EH (cell line): ENCODE results near the gene ASB16.

ENCODE experiments used
- DNase-seq: peaks from one replicate; pipeline ENCODE4 v3.0.0-alpha.2; 2015; ENCODE audit warnings: low read depth

ASB16 gene

DNA sequence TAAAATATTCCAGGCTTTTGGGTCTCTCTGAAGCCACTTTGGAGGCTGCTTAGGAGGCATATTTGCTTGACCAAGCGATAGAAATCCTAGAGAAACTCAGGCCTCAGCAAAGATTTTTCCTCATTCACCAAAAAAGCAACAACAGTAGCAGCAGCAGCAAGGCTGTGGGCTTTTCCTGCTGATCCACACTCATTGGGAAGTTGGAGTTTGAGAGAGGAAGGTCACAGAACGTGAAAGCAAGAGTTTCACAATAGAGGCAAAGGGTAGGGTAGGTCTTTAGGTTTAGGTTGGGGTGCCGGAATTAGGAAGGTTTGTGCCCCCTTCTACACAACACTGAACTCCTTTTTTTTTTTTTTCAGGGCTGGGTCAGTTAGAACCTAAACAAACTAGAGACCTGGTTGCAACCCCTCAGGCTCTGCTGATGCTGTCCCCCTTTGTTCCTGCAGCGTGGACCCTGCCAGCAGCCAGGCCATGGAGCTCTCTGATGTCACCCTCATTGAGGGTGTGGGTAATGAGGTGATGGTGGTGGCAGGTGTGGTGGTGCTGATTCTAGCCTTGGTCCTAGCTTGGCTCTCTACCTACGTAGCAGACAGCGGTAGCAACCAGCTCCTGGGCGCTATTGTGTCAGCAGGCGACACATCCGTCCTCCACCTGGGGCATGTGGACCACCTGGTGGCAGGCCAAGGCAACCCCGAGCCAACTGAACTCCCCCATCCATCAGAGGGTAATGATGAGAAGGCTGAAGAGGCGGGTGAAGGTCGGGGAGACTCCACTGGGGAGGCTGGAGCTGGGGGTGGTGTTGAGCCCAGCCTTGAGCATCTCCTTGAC is 18.3 kb downstream of the ASB16 start:
- no peak for DNase-seq

DNA sequence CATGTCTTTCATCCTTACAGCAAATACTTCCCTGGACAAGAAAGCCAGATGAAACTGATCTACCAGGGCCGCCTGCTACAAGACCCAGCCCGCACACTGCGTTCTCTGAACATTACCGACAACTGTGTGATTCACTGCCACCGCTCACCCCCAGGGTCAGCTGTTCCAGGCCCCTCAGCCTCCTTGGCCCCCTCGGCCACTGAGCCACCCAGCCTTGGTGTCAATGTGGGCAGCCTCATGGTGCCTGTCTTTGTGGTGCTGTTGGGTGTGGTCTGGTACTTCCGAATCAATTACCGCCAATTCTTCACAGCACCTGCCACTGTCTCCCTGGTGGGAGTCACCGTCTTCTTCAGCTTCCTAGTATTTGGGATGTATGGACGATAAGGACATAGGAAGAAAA is 20.0 kb downstream of the ASB16 start:
- DNase-seq = no peak

DNA sequence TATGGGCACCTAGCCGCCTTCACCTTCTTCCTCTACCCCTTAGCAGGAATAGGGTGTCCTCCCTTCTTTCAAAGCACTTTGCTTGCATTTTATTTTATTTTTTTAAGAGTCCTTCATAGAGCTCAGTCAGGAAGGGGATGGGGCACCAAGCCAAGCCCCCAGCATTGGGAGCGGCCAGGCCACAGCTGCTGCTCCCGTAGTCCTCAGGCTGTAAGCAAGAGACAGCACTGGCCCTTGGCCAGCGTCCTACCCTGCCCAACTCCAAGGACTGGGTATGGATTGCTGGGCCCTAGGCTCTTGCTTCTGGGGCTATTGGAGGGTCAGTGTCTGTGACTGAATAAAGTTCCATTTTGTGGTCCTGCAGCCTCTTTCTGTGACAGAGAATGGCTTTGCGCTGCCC is 20.9 kb downstream of the ASB16 start:
- DNase-seq = no peak

DNA sequence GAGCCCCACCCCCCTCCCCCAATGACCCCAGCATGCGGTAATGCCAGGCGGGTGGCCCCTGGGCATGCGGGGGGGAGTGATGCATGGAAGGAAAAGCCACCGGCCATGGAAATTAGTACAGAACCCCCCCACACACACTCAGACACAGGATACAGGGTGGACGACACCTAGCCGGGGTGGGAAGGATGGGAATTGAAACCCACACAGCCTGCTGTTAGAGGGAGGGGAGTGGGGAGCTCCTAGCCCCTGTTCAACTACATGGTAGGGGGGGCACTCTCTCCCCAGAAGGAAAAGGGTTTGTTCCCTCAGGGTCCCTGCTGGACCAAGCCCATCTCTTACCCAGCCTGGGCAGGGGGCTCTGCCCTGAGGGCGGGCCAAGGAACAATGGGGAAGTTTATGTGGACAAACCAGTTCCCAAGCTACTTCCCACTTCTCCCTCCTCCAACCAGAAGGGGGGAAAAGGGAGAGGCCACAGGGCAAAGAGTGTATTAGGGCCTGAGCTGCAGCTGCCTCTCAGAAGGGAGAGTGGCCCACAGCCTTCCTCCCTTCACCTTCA is 21.5 kb downstream of the ASB16 start:
- no peak for DNase-seq

DNA sequence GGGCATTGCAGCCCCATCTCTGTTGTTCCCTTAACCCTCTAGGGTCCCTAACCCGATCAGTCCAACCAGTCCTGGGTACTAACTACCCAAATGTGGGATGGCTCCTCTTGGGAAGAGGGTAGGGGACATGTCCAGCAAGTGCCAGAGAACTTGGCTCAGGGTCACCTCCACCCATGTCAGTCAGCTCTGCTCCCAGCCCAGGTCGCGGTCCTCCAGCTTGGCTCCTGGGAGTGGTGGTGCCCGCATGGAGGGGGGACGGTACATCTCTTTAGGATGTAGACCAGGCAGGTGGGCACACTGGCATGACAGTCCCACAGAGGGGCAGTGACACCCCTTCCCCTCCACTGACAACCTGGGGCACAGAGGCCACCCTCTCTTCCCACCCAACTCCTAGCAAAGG is 22.2 kb downstream of the ASB16 start:
- no peak for DNase-seq

DNA sequence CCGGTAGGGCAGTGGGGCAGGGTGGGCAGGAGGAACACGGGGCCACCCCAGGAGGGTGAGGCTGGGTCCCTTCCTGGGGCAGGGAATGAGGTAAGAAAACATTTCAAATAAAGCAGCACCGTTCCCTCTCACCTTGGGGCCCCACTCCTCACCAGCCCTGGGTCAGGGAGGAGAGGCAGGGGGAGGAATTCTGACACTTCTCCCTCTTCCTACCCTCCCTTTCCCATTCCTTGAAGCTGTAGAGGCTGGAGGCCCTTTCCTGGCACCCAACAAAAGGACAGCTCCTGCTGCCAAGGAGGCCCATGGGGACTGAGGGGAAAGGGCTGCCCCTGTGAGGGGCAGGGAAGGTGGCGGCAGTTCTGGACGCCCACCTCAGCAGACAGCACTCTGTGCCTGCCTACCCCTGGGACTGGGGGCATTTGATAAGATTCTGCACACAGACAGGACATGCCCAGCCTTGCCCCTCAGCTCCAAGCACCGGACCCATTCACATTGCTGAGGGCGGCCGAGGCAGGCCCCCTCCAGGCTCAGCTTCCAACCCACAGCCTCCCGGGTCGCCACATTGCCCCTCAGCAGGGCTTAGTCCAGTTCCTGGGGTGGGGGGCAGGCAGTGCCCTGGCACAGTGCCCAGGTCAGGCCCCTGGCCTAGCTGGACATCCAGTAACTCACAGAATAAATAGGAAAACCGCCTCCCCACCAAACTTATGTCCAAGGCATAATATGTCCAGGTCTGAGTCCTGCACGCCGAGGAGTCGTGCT is 23.0 kb downstream of the ASB16 start:
- DNase-seq = no peak

DNA sequence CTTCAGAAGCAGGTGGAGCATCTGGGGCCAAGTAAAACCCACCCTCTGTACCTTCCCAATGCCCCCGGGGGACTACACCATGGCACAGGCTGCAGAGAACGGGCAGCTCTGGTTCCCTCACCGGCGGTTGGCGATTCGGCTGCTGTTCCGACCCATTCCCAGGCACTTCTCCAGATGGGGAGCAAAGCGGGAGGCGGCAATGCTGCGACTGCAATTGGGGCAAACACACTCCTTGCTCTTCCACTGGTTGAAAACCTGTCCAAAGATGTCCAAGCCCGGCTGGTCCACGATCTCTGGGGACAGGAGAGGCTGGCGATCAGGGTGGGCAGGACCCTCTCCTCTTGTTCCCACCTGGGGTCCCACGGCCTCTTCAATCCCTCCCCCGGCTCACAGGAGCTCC is 26.6 kb downstream of the ASB16 start:
- no peak for DNase-seq

DNA sequence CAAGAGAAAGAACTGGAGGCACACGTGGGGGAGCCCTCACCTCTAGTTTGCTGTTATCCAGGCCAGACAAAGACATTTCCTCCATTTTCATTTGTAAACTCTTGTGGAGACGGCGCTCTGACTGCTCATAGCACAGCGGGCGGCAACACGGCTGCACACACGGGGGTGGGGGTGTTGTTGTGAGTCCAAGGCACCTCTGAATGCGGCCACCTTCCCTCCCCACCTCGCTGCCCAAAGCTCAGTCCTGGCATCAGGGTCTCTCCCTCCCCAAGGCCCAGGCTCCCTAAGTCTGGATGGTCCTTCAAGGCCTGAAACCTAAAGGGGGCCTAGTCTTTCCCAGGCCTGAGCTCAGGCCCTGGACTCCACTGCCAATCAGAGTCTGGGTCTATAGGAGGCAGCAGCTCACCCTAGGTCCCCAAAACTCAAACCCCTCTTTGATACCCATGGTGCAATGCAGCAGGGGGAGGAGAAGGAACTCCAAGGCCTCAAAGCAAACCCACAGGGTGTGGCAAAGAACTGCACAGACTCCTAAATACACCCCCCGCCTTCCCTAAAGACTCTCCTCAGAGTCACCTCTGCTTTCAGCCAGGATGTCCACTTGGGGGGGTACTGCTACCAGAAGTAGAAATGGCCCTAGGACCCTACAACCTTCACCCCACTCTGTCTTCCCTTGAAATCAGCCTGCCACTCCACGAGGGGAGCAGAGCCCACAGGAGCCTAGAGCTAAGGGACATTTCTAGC is 27.6 kb downstream of the ASB16 start:
- DNase-seq = peak; percentile 73

DNA sequence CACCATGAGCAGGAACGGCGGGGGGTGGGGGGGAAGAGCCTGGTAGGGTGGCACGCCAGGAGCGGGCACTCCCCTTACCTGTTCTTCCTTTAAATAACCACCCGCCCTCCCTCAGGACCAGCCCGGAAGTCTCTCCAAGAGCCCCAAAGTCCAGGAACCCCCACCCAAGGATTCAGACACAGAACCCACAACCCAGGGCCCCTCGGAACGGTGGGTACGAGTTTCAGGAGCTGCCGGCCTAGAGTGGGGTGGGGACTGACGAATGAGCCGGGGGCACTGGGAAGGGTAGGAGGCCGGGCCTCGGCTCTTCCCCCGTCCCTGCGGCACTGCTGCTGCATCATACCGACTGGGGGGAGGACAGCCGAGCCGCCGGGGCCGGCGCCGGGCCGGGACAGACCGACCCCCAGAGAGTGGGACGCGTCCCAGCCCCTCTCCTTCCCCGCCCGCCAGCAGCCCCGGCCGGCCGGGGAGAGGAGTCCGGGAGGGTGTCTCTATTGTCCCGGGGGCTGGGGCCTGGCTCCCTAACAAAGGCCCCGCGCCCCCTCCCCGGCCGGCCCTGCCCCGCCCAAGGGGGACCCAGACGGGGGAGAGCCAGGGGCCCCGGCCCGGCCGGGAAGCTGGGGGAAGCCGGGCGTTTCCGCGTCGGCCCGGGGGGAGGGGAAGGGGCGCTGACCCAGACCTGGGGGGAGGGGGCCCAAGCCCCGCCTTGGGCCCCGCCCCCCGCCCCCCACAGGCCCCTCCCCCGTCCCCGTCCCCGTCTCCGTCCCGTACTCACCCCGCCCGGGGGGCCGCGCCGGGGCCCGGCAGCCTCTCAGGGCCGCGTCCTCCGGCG is 28.4 kb downstream of the ASB16 start:
- peak; percentile 67 for DNase-seq

DNA sequence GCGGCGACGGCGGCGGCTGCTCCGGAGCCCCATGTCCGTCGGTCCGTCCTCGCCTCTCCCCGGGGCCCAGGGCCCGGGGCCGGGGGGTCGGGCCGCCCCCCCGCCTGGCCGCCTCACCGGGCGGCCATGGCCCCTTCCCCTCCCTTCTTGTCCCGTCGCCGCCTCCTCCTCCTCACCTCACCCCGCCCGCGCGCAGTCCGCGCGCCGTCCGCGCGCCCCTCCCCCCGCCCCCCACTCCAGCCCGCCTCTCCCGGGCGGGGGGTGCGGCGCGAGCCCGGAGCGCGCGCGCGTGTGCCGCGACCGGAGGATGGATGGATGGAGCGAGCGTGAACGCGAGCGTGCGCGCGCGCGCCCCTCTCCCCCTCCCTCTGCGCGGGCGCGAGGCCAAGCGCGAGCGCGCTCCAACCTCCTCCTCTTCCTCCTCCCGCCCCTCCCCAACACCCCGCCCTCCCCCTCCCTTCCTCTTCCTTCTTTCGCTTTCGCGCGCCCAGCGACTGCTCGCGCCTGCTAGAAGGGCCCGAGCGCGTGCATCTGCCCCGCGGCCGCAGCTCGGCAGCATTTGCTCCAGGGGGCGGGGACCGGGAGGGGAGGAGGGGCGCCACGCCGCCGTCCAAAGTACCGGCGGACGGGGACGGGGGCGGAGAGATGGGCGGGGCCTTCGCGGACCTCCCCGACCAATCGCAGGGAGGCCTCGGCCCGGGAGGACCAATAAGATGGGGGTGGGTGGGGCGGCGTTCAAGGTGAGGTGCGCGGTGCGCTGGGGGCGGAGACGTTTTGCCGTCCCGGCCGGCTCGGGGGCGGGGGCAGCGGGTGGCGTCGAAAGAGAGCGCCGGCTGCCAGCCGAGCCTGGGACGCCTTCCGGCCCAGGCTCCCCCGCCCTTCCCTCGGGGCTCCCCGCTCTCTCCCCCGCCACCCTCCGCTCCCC is 29.3 kb downstream of the ASB16 start, which contains the start of gene ATXN7L3:
ATXN7L3 (minus strand) TSS at position 332 of the 925 bp plus-strand sequence. CDS start 1,814 bp downstream, outside the sequence.
- DNase-seq = peak; percentile 98

DNA sequence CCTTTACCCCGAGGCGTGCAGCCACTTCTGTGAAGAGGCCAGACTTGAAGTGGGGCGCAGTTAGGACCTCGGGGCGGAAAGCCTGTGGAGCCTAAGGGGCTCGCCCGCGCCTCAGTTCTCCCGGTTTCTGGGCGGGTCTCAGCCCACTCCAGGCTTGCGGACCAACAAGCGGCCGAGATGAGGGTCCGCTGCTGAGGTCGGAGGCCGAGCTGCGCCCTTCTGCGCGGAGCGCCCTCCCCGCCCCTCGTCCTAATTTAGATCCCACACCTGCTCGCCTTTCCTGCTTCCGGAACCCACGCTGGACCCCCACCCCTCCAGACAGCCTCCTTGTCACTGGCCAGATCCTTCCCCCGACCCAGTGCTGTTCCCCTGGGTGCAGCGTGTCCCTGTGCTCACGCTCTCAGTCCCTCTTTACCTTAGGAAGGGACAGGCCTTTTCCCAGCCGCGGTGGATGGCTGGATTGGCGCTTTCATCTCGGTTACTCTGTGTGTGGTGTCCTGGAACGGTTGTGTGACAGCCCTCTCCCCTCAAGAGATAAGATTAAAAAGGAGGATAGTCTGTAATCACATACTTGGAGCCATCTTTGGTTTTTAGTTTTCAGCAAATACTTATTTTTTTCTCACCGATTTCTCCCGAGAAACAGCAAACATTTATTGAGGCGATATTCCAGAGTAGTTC is 30.1 kb downstream of the ASB16 start:
- no peak for DNase-seq

DNA sequence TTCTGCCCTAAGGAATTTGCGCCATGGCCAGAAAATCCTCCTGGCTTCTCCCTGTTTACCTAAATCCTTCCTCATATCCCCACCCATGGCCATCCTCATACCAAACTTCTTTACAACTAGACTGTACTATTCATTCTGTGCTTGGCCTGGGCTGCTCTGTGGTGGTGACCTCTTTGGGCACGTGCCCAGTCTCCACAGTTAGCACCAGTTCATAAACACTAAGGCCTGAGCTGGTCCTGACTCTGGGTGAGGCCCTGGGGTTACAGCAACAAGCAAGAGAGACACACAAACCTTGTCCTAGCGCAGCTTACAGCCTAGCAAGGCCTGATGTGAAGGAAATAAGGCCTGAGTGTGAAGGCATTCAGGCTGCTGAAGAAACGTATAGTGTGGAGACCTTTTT is 32.3 kb downstream of the ASB16 start:
- no peak for DNase-seq

DNA sequence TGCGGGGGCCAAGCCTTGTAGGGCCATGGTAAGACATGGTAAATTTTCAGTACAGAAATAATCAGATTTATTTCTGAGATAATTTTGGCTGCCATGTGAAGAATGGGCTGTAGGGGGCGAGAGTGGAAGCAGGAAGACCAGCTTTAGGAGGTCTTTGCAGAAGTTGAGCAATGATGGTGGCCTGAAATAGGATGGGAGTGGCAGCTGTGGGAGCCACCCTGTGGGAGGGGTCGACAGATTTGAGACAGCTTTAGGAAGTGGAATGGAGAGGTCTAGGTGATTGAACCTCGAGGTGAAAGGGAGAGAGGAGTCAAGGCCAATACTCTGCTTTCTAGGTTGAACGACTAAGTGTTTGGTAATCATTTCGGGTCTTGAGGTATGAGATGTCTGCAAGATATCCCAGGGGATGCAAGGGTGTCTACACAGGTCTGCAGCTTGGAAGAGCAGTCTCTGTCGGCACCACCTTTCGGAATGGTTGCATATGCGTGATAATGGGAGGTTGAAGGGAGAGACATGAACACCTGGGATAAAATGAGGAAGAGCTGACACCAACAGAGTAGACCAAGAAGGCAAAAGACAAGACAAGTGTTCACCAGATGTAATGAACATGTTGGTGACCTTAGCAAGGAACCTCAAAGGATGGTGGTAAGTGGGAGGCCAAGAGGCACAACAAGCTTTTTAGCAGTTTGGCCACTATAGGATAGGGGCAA is 33.4 kb downstream of the ASB16 start:
- DNase-seq = peak; percentile 66

DNA sequence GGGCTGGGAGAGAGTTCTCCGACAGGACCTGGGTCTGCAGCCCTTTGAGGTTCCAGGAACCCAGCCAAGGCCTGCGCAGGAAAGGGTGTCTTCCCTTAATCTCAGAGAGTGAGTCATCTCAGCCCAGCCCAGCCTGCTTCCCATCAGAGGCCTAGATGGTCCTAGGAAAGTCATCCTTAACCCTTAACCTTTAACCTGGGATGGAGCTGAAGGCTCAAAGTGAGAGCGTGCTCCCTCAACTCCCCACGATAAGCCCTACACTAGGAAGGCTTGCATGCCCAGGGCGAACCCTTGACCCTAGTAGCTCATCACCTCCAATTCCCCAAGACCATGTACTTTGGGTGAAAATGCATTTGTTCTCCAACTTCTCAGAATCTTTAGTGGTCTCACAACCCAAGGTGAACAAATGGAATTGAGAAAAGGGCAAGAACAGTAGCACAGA is 34.0 kb downstream of the ASB16 start:
- DNase-seq = peak; percentile 78

DNA sequence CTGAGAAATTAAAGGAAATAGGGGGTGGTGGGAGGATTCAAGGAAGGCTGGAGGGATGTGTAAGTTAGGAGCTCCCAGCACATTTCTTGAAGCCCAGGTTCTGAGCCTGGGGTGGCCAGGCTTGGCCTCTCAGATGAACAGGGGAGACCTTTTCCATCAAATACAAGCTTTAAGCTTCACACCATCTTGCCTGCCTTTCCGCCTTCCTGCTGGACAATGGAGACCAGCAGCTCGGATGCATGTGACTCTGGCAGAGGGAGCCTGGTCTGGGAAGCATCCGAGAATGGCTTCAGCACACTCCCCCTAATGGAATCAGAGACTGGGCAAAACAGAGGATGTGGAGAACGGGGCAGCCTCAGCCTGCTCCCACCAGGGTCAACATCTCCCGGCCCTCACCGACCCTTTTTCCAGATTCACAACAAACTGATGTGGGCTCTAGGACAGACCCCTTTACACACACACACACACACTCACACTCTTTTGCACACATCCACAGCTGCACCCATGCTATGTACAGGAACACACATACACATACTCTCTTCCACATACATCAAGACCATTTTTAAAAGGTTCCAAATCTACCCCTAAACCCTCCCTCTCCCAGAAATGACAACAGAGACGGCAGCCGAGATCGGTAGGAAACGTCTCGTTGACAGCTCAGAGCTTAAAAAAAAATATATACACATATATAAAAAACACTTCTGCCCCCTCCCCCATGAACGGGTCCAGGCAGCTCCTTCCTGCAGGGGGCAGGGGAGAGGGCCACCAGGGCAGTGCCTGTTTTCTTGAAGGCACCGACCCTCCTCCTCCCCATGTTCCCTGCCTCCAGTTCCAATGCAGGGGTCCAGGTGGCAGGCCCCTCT is 35.7 kb downstream of the ASB16 start:
- DNase-seq = no peak

DNA sequence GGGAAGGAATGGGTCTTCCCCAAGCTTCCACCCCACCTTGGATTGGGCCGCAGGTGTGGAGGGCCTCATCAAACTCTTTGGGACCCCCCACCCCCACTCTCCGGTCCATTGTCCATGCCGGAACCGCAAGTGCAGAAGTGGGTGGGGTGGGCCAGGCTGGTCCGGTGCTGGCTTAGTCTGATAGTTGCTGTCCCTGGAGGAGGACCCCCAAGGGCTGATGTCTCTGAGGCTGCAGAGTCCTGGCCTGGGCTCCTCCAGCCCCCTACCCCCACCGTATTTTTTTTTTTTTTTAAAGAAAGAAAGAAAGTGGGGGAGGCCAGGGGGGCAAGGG is 36.3 kb downstream of the ASB16 start:
- no peak for DNase-seq

DNA sequence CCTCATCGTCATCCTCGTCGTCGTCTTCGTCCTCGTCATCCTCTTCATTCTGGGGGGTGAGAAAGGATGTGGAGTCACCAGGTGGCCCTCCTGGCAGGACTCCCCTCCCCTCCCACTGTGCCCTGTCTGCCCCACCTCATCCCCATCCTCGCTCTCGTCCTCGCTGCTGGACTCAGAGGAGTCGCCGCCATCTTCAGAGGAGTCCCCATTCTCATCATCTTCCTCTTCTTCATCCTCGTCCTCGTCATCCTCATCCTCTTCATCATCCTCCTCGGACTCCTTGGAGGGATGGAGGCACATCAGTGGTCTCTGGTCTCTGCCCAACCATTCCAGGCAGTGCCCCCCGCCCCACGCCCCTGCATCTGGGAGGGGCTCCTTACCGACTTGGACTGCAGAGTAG is 36.8 kb downstream of the ASB16 start:
- DNase-seq = no peak

DNA sequence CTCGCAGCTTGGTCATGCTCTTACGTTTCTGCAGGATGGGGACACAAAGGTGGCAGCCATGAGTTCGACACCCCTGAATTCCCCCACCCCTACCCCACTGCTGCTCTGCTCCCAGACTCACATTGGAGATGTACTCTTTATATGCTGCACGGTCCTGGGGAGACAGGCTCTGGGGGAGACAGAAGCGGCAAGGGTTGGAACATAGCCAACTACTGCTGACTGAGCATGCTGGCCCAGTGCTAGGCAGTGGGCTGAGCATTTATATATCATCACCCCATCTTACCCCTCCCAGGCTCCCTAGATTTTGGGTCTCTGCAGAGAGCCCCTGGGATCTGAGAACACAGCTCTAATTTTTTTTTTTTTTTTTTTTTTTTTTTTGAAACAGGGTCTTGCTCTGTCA is 37.2 kb downstream of the ASB16 start:
- no peak for DNase-seq
